ENCODE data around the gene OPHN1.

DNA sequence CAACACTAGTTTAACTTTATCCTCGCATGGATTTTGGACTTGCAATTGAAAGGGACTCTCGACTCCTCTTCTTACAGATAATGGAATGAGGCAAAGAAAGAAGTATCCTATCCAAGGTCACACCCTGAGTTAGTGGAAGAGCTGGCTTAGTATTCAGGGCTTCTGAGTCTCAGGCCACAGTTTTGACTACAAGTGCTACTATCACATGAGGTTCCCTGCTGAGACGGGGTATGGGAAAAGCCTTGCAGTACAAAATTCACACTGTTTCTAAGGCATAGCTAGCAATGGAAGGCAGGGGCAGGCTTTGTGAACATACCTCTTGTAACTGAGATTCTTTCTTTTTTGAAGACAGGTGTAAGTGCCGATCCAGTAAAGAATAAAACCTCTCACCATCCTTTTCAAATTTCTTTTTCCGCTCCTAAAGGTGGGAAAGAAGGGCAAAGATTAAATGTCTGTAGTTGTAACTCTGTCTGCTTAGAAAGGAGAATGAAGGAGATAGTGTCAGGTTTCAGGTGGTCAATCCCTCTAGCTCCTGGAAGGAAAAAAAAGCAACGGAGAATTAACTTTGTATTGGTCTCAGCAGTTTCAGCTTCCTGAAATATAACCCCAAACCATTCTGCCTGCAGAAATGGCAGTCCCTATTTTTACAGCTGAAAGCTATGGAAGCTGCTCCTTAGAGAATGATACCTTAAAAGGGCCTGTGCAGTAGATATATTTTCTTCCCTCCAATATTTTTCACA is 199.0 kb downstream of the OPHN1 start:
- TF ChIP-seq, protein P1, sequence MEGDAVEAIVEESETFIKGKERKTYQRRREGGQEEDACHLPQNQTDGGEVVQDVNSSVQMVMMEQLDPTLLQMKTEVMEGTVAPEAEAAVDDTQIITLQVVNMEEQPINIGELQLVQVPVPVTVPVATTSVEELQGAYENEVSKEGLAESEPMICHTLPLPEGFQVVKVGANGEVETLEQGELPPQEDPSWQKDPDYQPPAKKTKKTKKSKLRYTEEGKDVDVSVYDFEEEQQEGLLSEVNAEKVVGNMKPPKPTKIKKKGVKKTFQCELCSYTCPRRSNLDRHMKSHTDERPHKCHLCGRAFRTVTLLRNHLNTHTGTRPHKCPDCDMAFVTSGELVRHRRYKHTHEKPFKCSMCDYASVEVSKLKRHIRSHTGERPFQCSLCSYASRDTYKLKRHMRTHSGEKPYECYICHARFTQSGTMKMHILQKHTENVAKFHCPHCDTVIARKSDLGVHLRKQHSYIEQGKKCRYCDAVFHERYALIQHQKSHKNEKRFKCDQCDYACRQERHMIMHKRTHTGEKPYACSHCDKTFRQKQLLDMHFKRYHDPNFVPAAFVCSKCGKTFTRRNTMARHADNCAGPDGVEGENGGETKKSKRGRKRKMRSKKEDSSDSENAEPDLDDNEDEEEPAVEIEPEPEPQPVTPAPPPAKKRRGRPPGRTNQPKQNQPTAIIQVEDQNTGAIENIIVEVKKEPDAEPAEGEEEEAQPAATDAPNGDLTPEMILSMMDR (IDR thresholded peaks at IDR 0.05; ENCODE audit: low read length), result no peak
- no peak for TF ChIP-seq EZH2 (optimal IDR thresholded peaks at IDR 0.05; ENCODE audit: low read depth, low read length)

All from MM.1S (cell line).